ENCODE results near the gene MBTD1.

DNA sequence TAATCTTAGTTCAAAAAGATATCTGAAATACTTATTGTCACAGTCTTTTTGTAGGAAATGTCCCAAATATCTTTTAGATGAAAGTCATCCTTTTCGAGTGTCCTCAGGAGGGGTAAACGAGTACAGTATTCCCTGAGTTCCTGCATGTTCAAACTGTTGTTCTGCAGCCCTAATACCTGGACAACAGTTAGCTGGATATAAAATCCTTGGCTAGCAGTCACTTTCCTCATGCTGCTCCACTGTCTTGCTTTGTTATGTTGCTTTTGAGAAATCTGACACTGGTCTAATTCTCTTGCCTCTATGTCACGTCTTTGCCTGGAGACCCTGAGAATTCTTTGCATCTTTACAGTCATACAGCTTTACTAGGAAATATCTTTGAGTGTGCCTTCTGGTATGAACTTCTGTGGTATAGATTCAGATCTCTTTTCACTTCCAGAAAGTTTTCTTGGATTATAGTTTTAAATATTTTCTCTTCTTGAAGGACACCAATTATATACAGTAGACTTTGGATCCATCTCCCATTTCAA is 9.5 kb downstream of the MBTD1 start:
- no peak for TF ChIP-seq MAFK (IDR thresholded peaks at IDR 0.05; ENCODE audit: low read depth, low read length)
- no peak for TF ChIP-seq JUN (IDR thresholded peaks at IDR 0.05; ENCODE audit: low read depth, low read length)
- TF ChIP-seq, protein P1, sequence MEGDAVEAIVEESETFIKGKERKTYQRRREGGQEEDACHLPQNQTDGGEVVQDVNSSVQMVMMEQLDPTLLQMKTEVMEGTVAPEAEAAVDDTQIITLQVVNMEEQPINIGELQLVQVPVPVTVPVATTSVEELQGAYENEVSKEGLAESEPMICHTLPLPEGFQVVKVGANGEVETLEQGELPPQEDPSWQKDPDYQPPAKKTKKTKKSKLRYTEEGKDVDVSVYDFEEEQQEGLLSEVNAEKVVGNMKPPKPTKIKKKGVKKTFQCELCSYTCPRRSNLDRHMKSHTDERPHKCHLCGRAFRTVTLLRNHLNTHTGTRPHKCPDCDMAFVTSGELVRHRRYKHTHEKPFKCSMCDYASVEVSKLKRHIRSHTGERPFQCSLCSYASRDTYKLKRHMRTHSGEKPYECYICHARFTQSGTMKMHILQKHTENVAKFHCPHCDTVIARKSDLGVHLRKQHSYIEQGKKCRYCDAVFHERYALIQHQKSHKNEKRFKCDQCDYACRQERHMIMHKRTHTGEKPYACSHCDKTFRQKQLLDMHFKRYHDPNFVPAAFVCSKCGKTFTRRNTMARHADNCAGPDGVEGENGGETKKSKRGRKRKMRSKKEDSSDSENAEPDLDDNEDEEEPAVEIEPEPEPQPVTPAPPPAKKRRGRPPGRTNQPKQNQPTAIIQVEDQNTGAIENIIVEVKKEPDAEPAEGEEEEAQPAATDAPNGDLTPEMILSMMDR (IDR thresholded peaks at IDR 0.05; ENCODE audit: control extremely low read depth in 1 of 3, insufficient read depth in 1 of 3, low read depth in 1 of 3, low read length in 3 of 3) = no peak
- no peak for TF ChIP-seq POLR2A (IDR thresholded peaks at IDR 0.05; ENCODE audit: control extremely low read depth in 1 of 2, low read depth in 2 of 2, low read length in 2 of 2)
- no peak for TF ChIP-seq SRF (IDR thresholded peaks at IDR 0.05; ENCODE audit: low read depth, low read length)
- TF ChIP-seq CEBPB (IDR thresholded peaks at IDR 0.05; ENCODE audit: low read depth, low read length) = no peak
- no peak for TF ChIP-seq ZNF274 (IDR thresholded peaks at IDR 0.05; ENCODE audit: borderline replicate concordance, extremely low read depth, low read length)
- no peak for TF ChIP-seq NRF1 (IDR thresholded peaks at IDR 0.05; ENCODE audit: low read depth, low read length)
- TF ChIP-seq EGR1 (IDR thresholded peaks at IDR 0.05; ENCODE audit: borderline replicate concordance, low read depth, low read length) = no peak
- no peak for TF ChIP-seq SUZ12 (IDR thresholded peaks at IDR 0.05; ENCODE audit: low read length)
- no peak for TF ChIP-seq EZH2 (IDR thresholded peaks at IDR 0.05; ENCODE audit: low read depth, low read length, severe bottlenecking)
- TF ChIP-seq, protein P2, sequence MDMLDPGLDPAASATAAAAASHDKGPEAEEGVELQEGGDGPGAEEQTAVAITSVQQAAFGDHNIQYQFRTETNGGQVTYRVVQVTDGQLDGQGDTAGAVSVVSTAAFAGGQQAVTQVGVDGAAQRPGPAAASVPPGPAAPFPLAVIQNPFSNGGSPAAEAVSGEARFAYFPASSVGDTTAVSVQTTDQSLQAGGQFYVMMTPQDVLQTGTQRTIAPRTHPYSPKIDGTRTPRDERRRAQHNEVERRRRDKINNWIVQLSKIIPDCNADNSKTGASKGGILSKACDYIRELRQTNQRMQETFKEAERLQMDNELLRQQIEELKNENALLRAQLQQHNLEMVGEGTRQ (IDR thresholded peaks at IDR 0.05; ENCODE audit: low read length) = no peak
